ENCODE results near the gene TTC3.

The TTC3 gene

DNA sequence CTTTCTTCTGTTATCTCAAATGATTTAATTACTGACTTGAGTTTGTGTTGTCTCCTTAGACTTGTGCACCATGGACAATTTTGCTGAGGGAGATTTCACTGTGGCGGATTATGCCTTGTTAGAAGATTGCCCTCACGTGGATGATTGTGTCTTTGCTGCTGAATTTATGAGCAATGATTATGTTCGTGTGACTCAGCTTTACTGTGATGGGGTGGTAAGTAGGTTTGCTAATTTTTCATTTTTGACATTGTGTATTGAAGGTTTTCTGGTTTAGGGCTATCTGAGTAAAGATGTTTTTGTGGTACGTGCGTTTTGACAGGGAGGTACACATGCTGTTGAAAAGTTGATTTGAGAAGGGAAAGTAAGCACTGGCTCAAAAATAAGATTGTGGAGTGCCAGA, 14.1 kb downstream of the TTC3 start:
- Histone ChIP-seq H4K20me1 (ENCODE audit: insufficient read depth, low read length) (peaks cover 33% of the 10 kb centered on the region; the same call in 1 of the 2 replicates), H3K4me1 (ENCODE audit: insufficient read depth, low read length) (no peaks in the 10 kb centered on the region), H3K79me2 (ENCODE audit: insufficient read depth, low read length) (peaks cover 83% of the 10 kb centered on the region), H2AFZ (ENCODE audit: low read depth, low read length) (no peak overlapping the region), H3K27me3 (ENCODE audit: insufficient read depth, low read length, poor library complexity) (no peaks in the 10 kb centered on the region), H3K9me3 (ENCODE audit: insufficient read depth, low read length, severe bottlenecking) (no peaks in the 10 kb centered on the region), H3K4me2 (ENCODE audit: insufficient read depth, low read length) (no peak overlapping the region), H3K27ac (ENCODE audit: low read length) (no peak overlapping the region), H3K4me3 (ENCODE audit: low read depth in 1 of 2, low read length in 2 of 2) (no peak overlapping the region), H3K9ac (ENCODE audit: low read depth, low read length) (no peak overlapping the region), H3K36me3 (ENCODE audit: insufficient read depth, low read length) (peaks cover 30% of the 10 kb centered on the region)
- DNase-seq (no peak), ATAC-seq (ENCODE audit: insufficient read depth, low read depth) (no peak)
- TF ChIP-seq, protein P1, sequence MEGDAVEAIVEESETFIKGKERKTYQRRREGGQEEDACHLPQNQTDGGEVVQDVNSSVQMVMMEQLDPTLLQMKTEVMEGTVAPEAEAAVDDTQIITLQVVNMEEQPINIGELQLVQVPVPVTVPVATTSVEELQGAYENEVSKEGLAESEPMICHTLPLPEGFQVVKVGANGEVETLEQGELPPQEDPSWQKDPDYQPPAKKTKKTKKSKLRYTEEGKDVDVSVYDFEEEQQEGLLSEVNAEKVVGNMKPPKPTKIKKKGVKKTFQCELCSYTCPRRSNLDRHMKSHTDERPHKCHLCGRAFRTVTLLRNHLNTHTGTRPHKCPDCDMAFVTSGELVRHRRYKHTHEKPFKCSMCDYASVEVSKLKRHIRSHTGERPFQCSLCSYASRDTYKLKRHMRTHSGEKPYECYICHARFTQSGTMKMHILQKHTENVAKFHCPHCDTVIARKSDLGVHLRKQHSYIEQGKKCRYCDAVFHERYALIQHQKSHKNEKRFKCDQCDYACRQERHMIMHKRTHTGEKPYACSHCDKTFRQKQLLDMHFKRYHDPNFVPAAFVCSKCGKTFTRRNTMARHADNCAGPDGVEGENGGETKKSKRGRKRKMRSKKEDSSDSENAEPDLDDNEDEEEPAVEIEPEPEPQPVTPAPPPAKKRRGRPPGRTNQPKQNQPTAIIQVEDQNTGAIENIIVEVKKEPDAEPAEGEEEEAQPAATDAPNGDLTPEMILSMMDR (IDR thresholded peaks at IDR 0.05; ENCODE audit: borderline replicate concordance, extremely low read depth, low read length, poor library complexity, severe bottlenecking): no peak
- TF ChIP-seq EZH2 (IDR thresholded peaks at IDR 0.05; ENCODE audit: borderline replicate concordance, low read depth, low read length, severe bottlenecking): no peak

DNA sequence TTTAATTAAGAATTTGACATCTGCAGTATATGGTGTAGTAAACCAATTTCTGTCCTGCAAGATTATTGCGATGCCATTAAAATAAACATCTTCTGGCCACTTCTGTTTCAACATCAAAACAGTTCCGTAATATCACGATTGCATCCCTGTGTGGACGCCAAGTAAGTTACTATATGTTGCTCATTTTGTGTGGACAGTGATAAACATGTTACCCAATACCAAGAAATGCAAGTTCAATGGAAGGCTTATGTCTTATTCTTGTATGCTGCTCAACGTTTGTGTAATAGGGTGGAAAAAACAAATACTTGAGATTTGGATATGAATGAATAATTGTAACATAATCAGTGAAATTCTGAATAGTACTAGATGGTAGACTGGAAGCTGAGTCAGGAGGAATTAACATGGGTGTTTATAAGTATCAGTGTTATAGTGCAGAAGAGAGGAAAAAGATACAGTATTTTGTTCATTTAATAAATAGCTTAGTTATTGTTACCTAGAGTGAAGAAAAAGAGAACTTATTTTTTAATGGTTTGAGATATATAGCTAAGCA, 15.2 kb downstream of the TTC3 start:
- Histone ChIP-seq H3K4me3 (ENCODE audit: low read depth in 1 of 2, low read length in 2 of 2) (no peak overlapping the region), H4K20me1 (ENCODE audit: insufficient read depth, low read length) (peaks cover 28% of the 10 kb centered on the region; the same call in 1 of the 2 replicates), H3K9ac (ENCODE audit: low read depth, low read length) (no peak overlapping the region), H3K36me3 (ENCODE audit: insufficient read depth, low read length) (peaks cover 34% of the 10 kb centered on the region), H2AFZ (ENCODE audit: low read depth, low read length) (no peak overlapping the region), H3K79me2 (ENCODE audit: insufficient read depth, low read length) (peaks cover 72% of the 10 kb centered on the region), H3K4me2 (ENCODE audit: insufficient read depth, low read length) (no peak overlapping the region), H3K27ac (ENCODE audit: low read length) (no peak overlapping the region), H3K27me3 (ENCODE audit: insufficient read depth, low read length, poor library complexity) (no peaks in the 10 kb centered on the region), H3K4me1 (ENCODE audit: insufficient read depth, low read length) (no peaks in the 10 kb centered on the region), H3K9me3 (ENCODE audit: insufficient read depth, low read length, severe bottlenecking) (no peaks in the 10 kb centered on the region)
- DNase-seq (no peak), ATAC-seq (ENCODE audit: insufficient read depth, low read depth) (no peak)
- no peak for TF ChIP-seq EZH2 (IDR thresholded peaks at IDR 0.05; ENCODE audit: borderline replicate concordance, low read depth, low read length, severe bottlenecking)
- TF ChIP-seq, protein P1 (IDR thresholded peaks at IDR 0.05; ENCODE audit: borderline replicate concordance, extremely low read depth, low read length, poor library complexity, severe bottlenecking): no peak

- H3K36me3 ChIP-seq (ENCODE audit: insufficient read depth, low read length): peaks cover 71% of the 10 kb centered on the region
- H3K4me2 ChIP-seq (ENCODE audit: insufficient read depth, low read length): no peak overlapping the region
- H3K4me3 ChIP-seq (ENCODE audit: low read depth in 1 of 2, low read length in 2 of 2): no peak overlapping the region
- H3K9ac ChIP-seq (ENCODE audit: low read depth, low read length): no peak overlapping the region
- H2AFZ ChIP-seq (ENCODE audit: low read depth, low read length): no peak overlapping the region
- TF ChIP-seq, protein P1 (IDR thresholded peaks at IDR 0.05; ENCODE audit: borderline replicate concordance, extremely low read depth, low read length, poor library complexity, severe bottlenecking): no peak
- TF ChIP-seq EZH2 (IDR thresholded peaks at IDR 0.05; ENCODE audit: borderline replicate concordance, low read depth, low read length, severe bottlenecking): no peak
- peaks cover 17% of the 10 kb centered on the region for H3K79me2 ChIP-seq (ENCODE audit: insufficient read depth, low read length)
- H3K9me3 ChIP-seq (ENCODE audit: insufficient read depth, low read length, severe bottlenecking): no peaks in the 10 kb centered on the region
- no peaks in the 10 kb centered on the region for H4K20me1 ChIP-seq (ENCODE audit: insufficient read depth, low read length)
- DNase-seq: no peak
- no peaks in the 10 kb centered on the region for H3K4me1 ChIP-seq (ENCODE audit: insufficient read depth, low read length)
- no peak for ATAC-seq (ENCODE audit: insufficient read depth, low read depth)
- no peaks in the 10 kb centered on the region for H3K27me3 ChIP-seq (ENCODE audit: insufficient read depth, low read length, poor library complexity)
- no peak overlapping the region for H3K27ac ChIP-seq (ENCODE audit: low read length)
Observed at GRCh38 chr21:37093977-37094376, 20.9 kb downstream of the TTC3 start.

All from DND-41 (cell line).